Measurements from ENCODE around the gene SHC4. TPM values are rescaled to one million over a fixed set of nuclear protein-coding genes. Genes with fewer than 3 reads are reported as not detected.
"Not testable (repeated sequence)": the region's sequence is repeated elsewhere in the genome, so short reads cannot be mapped to it uniquely, and the experiment has no call there.

SHC4 gene
- total RNA-seq, 2 donors from 2014 or later: 0.30 to 0.50 TPM

GRCh38 chr15:48861813-48862431 lies 101.8 kb downstream of the SHC4 start:
- Histone ChIP-seq H3K9me3 (no peaks in the 10 kb centered on the region), H3K36me3 (no peaks in the 10 kb centered on the region), H3K27me3 (no peaks in the 10 kb centered on the region), H3K9ac (ENCODE audit: low read depth in 2 of 2, low read length in 2 of 2) (no peak overlapping the region), H3K4me3 (no peak overlapping the region), H3K4me1 (no peaks in the 10 kb centered on the region), H3K27ac (no peak overlapping the region)
- peak; percentile 83 for TF ChIP-seq CTCF (IDR thresholded peaks at IDR 0.05)
- peak; percentile 40 for DNase-seq
- intact Hi-C loops (cut with DNase I): loop anchor here (5.0 to 10.0 kb wide), 2 partner anchors 283 to 1280 kb away; no protein-coding TSS in a partner anchor

GRCh38 chr15:48859426-48859825 lies 104.3 kb downstream of the SHC4 start:
- Histone ChIP-seq H3K9me3 (no peaks in the 10 kb centered on the region), H3K27me3 (no peaks in the 10 kb centered on the region), H3K4me3 (no peak overlapping the region), H3K27ac (no peak overlapping the region), H3K36me3 (no peaks in the 10 kb centered on the region), H3K4me1 (no peaks in the 10 kb centered on the region), H3K9ac (ENCODE audit: low read depth in 2 of 2, low read length in 2 of 2) (no peak overlapping the region)
- intact Hi-C loops (cut with DNase I): no loop called here
- no peak for TF ChIP-seq CTCF (IDR thresholded peaks at IDR 0.05)
- no peak for DNase-seq

GRCh38 chr15:48858401-48858800 lies 105.3 kb downstream of the SHC4 start:
- no peak for DNase-seq
- Histone ChIP-seq H3K27ac (no peak overlapping the region), H3K36me3 (no peaks in the 10 kb centered on the region), H3K27me3 (no peaks in the 10 kb centered on the region), H3K4me1 (no peaks in the 10 kb centered on the region), H3K9ac (ENCODE audit: low read depth in 2 of 2, low read length in 2 of 2) (no peak overlapping the region), H3K4me3 (no peak overlapping the region), H3K9me3 (no peaks in the 10 kb centered on the region)
- TF ChIP-seq CTCF (IDR thresholded peaks at IDR 0.05): no peak
- intact Hi-C loops (cut with DNase I): no loop called here

GRCh38 chr15:48856942-48857341 lies 106.8 kb downstream of the SHC4 start:
- H3K4me1 ChIP-seq: no peaks in the 10 kb centered on the region
- H3K27me3 ChIP-seq: no peaks in the 10 kb centered on the region
- H3K27ac ChIP-seq: no peak overlapping the region
- no peak overlapping the region for H3K4me3 ChIP-seq
- H3K9ac ChIP-seq (ENCODE audit: low read depth in 2 of 2, low read length in 2 of 2): no peak overlapping the region
- H3K9me3 ChIP-seq: no peaks in the 10 kb centered on the region
- no peak for DNase-seq
- intact Hi-C loops (cut with DNase I): no loop called here
- no peaks in the 10 kb centered on the region for H3K36me3 ChIP-seq
- no peak for TF ChIP-seq CTCF (IDR thresholded peaks at IDR 0.05)

- TF ChIP-seq CTCF (IDR thresholded peaks at IDR 0.05): peak; percentile 46
- no peaks in the 10 kb centered on the region for H3K36me3 ChIP-seq
- no peaks in the 10 kb centered on the region for H3K27me3 ChIP-seq
- no peaks in the 10 kb centered on the region for H3K4me1 ChIP-seq
- H3K4me3 ChIP-seq: no peak overlapping the region
- no peak overlapping the region for H3K9ac ChIP-seq (ENCODE audit: low read depth in 2 of 2, low read length in 2 of 2)
- intact Hi-C loops (cut with DNase I): no loop called here
- no peaks in the 10 kb centered on the region for H3K9me3 ChIP-seq
- no peak overlapping the region for H3K27ac ChIP-seq
- peak; percentile 46 for DNase-seq
Observed at GRCh38 chr15:48855501-48856440, 107.9 kb downstream of the SHC4 start.

- H3K27me3 ChIP-seq; H3K36me3 ChIP-seq; H3K4me3 ChIP-seq; H3K9me3 ChIP-seq; intact Hi-C loops (cut with DNase I); H3K27ac ChIP-seq; H3K9ac ChIP-seq (ENCODE audit: low read depth in 2 of 2, low read length in 2 of 2); H3K4me1 ChIP-seq; DNase-seq: not testable (repeated sequence)
Observed at GRCh38 chr15:48854434-48854833, 109.3 kb downstream of the SHC4 start.

Measured in colonic mucosa (tissue), 4 donors.